ENCODE results near the gene SDK2.

The SDK2 gene

DNA sequence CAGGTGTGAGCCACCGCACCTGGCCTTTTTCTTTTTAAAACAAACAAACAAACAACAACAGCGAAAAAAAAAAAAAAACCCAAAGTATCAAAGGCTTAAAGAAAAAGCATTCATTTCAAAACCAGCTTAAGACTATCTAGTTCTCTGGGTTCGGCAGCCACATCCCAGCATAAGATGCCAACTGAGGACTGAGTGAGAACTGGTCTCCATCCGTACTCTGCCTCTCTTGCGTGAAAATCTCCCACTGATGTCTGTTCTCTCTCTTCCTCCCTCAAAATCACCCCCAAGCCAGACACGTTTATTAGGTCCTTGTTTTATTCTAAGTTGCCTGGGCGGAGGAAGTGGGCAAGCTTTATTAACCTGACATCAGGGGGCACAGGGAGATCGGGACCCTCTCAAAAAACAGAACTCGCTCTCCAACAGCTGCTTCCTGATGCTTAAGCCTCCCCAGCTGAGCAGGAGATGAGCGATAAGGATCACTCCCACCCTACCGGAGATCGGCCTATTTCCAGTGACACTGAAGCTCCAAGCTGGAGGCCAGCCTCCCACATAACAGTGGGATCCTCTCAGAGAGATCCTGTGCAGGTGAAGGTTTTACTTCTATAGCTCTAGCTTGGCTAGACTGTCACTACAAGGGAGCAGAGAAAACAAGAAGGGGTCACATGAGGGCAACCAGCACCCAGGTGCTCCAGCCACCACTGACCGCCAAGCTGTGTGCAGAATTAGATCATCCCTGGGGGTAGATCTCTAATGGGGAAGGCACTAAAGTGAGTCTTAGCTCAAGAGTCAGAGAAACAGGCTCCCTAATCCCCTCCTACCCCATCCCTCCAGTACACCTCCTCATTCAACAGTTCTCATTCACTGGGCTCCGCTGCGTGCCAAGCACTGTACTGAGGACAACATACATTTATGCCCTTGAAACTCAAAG lies 346.0 kb downstream of the SDK2 start:
- DNase-seq (ENCODE audit: low read depth), result no peak

DNA sequence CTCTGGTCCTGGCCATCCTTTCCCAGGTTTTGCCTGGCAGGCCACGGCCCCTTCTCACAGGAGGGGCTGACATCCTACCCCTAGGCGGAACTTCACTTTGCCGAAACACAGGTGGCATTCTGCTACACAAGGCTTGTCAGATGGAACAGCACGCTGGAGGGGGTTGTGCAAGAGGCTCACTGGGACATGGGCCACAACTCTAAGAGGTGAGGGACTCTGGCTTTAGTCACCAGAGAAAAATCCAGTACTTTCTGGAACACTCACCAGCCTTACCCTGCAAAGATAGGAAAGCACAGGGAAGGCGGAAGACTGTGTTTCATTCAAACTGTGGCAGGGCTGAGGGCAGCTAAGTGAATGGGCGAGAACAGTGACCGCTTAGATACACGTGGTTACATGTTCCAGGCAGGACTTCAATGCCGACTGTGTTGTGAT lies 350.7 kb downstream of the SDK2 start:
- DNase-seq (ENCODE audit: low read depth), result no peak

DNA sequence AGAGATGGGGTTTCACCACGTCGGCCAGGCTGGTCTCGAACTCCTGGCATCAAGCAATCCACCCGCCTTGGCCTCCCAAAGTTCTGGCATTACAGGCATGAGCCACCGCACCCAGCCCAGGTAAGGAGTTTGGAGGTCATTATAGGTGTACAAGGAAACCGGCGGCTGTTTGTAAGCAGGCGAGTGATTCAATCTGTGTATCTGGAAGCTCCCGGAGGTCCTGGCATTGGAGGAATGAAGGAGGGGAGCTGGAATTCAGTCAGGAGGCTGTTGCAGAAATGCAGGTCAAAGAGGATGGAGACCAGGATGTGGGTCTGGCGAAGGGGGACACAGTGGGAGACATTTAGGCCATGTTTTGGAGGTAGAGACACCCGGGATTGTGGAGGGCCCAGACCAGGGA lies 351.2 kb downstream of the SDK2 start:
- DNase-seq (ENCODE audit: low read depth), result no peak

DNA sequence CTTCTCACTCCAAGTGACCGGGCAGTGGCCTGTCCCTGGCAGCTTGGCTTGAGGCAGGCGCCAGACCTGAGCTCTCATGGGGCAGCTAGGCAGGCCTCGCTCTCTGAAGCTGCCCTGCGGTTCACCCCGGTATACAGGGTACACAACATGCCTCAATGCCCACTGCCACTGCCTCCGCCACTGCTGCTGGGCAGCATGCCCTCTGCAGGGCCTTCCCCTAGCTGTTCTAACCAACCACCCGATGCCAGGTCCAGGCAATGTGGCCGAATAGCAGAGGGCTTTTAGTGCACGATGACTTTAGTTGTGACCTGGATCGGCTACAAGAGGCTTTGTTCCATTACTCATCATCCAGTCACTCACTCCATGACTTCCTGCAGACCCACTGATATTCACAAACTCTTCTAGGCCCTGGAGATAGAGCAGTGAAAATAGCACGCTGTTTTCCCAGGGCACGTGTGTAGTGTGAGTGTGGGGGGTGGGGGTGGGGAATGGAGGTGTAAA lies 352.2 kb downstream of the SDK2 start:
- no peak for DNase-seq (ENCODE audit: low read depth)

DNA sequence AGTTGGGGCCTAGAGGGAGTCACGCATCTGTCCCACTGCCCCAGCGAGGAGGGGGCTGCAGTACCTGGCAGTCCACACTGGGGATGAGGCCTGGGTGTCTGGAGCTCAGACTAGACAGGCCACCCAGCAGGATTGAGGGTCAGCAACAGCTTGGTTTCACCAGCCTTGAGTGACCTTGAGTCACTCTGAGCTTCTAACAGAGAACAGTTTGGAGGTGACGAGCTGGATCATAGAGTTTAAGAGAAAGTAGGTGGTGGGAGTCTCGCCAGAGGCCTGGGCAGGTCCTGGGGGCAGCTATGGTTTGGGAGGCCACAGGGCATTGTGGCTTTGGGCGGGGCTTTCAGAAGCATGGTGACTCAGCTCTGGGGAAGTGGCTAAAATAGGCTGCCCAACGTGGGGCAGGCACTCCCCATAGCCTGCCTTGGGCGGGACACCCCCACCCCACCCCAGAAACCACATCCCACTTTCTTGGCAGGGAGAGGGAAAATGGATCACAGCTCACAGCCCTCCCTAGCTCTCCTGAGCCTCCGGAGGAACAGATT lies 352.9 kb downstream of the SDK2 start:
- no peak for DNase-seq (ENCODE audit: low read depth)

DNA sequence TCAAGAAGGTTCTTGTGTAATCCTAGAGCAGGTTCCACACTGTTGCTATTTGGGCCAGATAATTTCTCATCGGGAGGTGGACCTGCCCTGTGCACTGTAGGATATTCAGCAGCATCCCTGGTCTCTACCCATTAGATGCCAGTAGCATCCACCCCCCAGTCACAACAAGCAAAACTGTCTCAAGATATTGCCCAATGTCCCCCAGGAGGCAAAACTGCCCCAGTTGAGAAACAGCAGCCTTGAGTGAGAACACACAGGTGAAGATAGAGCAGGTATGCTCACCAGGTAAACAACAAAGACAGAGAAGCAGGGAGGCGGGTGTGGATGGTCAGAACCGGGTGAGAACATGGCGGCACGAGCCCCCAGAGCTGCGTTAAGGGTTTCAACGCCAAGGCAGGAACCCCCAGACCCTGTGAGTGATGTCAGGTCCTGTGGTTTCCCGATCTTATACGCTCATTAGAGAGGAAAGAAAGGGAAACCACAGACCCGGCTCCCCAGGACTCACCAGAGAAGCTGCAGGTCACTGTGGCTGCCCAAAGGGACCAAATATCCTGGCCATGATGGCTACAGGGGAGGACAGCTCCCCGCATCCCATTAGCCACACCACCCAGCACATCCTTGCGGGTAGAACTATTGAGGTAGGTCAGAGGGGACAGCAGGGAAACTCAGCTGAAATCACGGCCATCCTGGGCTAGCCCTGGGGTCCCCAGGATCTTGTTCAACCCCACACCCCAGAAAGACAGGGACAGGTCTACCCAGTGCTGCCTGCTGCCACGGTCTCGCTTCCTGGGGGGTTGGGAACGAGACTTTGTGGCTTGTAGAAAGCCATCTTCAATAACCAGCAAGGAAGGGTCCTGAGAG lies 353.6 kb downstream of the SDK2 start:
- DNase-seq (ENCODE audit: low read depth), result no peak

DNA sequence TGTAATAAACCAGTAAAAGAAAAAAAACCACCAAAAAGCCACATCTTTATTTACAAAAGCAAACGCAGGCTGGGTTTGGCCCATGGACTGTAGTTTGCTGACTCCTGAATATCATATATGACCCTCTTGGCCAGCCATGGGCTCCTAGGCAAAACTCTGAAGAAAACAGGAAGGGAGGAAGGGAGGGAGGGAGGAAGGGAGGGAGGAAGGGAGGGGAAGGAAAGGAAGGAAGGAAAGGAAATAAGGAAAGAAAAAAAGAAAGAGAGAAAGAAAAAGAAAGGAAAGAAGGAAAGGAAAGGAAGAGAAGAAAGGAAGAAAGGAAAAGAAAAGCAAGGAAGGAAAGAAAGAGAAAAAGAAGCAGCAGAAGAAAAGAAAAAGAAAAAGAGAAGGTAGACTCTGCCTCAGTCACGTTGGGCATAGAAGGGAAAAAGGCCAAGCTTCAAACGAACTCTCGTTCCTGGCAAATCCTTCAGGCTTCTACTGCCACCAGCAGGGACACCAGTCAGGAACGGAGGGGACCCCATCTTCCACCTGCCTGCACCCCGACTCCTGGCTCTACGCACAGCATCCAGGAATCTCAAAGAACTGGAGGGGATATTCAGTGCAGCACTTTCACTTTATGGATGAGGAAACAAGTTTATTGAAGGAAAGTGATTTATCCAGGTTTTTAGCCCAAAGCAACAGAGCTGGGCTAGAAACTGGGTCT lies 354.5 kb downstream of the SDK2 start:
- no peak for DNase-seq (ENCODE audit: low read depth)

DNA sequence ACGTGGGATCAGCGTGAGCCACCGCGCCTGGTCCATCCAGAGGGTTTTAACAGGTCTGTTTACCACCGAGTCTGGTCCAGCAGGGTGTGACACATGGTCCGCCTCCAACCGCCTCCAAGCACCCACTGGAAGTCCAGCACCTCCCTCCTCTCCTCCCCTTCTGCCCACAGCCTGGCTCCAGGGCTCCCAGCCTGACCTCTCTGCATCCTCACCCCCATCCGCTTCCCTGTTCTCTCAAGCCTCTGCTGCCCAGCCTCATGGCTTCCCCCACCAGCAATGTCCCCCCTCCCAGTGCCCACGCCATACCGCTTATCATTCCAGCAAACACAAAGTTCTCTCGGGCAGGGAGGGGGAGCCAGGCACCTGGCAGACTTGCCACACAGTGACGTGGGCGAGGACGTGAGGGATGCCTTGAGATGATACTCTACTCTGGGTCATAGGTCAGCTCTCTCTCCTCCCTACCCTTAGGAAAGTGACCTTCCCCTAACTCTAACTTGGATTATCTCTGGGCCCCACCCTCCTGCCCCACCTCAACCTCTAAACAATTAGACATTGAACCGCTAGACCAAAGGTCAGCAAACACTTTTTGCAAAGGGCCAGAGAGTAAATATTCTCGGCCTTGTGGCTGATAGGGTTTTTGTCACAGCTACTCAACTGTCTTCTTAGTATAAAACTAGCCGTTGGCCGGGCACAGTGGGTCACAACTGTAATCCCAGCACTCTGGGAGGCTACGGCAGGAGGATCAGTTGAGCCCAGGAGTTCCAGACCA lies 355.5 kb downstream of the SDK2 start:
- no peak for DNase-seq (ENCODE audit: low read depth)

DNA sequence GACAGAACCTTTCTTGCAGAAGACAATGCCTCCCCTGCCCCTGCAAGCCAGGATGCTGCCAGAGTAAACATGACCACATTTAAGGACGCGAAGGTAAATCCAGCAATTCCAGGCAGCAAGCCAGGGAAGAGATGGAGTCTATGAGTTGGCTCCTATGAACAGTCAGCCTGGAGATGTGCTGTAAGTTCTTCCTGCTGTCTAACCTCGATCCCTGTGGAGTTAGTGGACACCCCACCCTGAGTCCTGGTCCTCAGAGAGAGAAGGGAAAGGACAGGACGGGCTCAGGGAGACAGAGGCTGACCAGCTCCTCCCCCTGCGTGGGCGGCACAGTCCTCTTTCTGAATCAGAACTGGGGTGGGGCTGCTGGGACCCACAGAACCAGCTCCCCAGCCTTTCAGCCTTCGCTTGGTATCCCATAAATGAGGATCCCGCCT lies 357.4 kb downstream of the SDK2 start:
- DNase-seq (ENCODE audit: low read depth), result no peak

DNA sequence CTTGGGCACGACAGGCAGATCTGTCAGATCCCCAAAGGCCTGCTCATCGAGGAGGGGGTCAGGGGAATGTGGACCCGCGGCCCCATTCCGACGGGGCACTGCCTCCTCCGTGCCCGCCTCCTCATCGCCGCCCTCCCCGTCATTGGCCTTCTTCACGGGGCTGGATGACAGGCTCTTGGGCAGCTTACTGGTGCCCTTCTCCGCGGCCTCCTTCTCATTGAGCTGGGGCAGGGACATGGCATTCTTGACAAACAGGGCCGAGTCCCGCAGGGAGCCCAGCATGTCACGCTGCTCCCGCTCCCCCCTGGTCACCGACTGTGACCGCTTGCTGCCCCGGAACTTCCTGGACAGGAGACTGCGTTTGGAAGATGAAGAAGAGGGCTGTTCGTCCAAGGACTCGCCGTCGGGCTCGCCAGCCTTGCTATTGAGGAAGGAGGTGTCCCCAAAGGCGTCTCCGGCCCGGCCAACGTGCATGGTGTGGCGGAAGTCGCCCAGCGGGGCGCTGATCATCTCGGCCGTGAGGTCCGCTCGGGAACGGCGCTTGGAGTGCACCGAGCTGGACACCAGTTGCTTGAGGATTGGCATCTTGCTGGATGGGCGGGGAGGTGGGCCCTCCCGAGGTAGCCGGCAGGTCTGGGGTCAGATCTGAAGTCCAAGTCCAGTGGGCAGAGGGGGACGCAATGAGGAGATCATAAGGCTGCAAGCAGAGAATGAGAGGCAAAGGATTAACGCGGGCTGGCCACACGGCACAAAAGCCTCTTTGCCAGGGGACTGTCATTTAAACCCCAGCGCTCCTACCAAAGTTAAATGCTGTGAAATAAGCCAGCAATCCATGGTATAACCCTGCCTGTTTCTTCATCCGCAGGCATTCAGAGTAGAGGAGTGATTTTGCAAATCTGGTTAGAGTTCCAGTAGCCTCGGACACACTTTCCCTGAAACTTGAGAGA lies 358.1 kb downstream of the SDK2 start:
- no peak for DNase-seq (ENCODE audit: low read depth)

DNA sequence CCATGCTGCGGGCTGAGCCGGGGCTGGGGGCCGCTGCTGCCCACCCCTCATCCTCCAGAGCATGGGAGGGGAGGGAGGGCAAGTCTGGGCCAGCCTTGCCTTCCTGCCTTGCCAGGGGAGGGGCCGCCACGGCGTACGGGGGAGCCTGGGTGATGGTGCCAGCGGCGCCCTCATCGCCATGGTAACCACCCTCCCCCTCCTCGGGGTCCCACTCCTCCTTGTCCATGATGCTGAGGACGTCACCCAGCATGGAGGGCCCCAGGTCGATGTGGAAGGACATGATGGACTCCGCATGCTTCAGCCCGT lies 358.7 kb downstream of the SDK2 start:
- DNase-seq (ENCODE audit: low read depth), result no peak

DNA sequence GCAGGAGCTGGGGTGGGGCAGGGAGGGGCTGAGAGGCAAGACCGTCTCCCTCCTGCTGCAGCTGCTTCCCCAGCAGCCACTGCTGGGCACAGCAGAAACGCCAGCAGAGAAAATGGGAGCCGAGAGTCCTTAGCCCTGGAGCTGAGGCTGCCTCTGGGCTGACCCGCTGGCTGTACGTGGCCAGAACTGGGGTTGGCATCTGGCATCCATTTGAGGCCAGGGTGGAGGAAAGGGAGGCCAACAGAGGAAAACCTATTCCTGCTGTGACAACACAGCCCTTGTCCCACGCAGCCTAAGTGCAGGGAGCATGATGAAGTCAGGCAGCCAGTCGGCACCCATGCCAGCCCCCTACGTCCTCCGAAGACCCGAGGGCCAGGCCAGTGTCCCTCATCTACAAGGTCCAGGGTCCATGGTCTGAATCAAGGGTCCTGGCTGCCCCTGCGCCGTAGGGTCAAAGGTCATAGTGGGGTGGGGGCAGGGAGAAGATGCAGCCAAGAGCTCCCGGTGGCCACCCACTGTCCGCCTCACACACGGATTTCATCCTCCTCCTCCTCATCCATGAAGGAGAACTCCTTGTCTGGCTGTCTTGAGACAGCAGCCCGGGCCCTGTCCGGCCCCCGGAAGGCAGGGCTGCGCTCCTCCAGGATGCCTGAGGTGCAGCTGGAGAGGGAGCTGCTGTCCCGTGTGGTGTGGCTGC lies 359.2 kb downstream of the SDK2 start:
- no peak for DNase-seq (ENCODE audit: low read depth)
